Measurements from ENCODE around the gene TAS2R7.
"Not testable (repeated sequence)": the region's sequence is repeated elsewhere in the genome, so short reads cannot be mapped to it uniquely, and the experiment has no call there.

TAS2R7 gene

DNA sequence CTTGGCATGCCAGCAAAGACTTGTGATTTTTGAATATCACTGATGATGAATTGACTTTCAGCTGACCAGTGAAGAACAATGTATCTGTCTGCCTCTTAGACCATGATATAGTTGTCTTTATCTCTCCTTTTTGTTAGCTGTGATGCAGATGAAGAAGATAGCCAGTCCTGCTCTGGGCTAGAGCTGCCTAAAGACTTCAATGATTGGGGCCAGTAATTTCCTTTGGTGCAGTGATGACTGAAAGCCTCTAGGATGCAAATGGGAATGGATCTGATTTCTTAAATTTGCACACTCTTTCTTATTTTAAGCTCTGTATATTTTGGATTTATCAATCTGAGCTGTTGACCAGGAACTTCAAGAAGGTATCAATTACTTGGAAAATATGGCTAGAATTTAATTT lies 7.6 kb upstream of the TAS2R7 start, which contains the start of gene TAS2R9:
TAS2R9 (minus strand) TSS at position 101 of the 400 bp plus-strand sequence; CDS start at position 8, 93 bp downstream.
- no peaks in the 10 kb centered on the region for H3K9me3 ChIP-seq (ENCODE audit: control insufficient read depth in 2 of 2, low read length in 2 of 2)
- H3K27ac ChIP-seq (ENCODE audit: low read depth in 2 of 2, low read length in 2 of 2), result no peak within 1 kb of the TSS
- no peak within 1 kb of the TSS for H3K4me3 ChIP-seq (ENCODE audit: low read length in 2 of 2)
- H3K4me1 ChIP-seq (ENCODE audit: control insufficient read depth in 2 of 2, insufficient read depth in 2 of 2, low read length in 2 of 2), result no peaks in the 10 kb centered on the region
- no peaks in the 10 kb centered on the region for H3K27me3 ChIP-seq (ENCODE audit: control insufficient read depth in 2 of 2, insufficient read depth in 2 of 2, low read length in 2 of 2)
- H3K9ac ChIP-seq (ENCODE audit: low read depth in 1 of 2, low read length in 2 of 2), result no peak within 1 kb of the TSS
- no peaks in the 10 kb centered on the region for H3K36me3 ChIP-seq (ENCODE audit: control insufficient read depth in 2 of 2, insufficient read depth in 2 of 2, low read length in 2 of 2)

DNA sequence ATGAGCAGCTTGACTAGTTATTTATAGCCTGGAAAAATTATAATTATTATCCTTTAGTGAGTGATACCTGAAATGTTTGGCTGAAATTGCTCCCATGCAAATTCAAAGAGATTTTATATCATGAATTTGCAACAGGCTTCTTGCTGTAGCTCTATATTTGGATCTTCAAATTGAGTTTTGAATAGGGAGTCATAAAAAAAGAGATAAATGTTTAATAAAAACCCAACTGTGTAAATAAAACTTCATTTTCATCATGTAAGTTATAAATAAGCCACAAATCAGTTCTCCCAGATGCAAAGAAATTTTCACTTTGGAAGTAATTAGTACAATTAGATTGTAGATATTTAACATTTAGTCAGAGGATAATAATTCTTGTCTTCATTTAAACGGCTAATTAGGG lies 4.8 kb upstream of the TAS2R7 start, which contains the start of gene TAS2R8:
TAS2R8 (minus strand) TSS at position 101 of the 400 bp plus-strand sequence. CDS start 306 bp downstream, outside the sequence.
- no peak within 1 kb of the TSS for H3K27ac ChIP-seq (ENCODE audit: low read depth in 2 of 2, low read length in 2 of 2)
- no peaks in the 10 kb centered on the region for H3K4me1 ChIP-seq (ENCODE audit: control insufficient read depth in 2 of 2, insufficient read depth in 2 of 2, low read length in 2 of 2)
- H3K9me3 ChIP-seq (ENCODE audit: control insufficient read depth in 2 of 2, low read length in 2 of 2), result no peaks in the 10 kb centered on the region
- no peak within 1 kb of the TSS for H3K4me3 ChIP-seq (ENCODE audit: low read length in 2 of 2)
- no peak within 1 kb of the TSS for H3K9ac ChIP-seq (ENCODE audit: low read depth in 1 of 2, low read length in 2 of 2)
- no peaks in the 10 kb centered on the region for H3K27me3 ChIP-seq (ENCODE audit: control insufficient read depth in 2 of 2, insufficient read depth in 2 of 2, low read length in 2 of 2)
- no peaks in the 10 kb centered on the region for H3K36me3 ChIP-seq (ENCODE audit: control insufficient read depth in 2 of 2, insufficient read depth in 2 of 2, low read length in 2 of 2)

DNA sequence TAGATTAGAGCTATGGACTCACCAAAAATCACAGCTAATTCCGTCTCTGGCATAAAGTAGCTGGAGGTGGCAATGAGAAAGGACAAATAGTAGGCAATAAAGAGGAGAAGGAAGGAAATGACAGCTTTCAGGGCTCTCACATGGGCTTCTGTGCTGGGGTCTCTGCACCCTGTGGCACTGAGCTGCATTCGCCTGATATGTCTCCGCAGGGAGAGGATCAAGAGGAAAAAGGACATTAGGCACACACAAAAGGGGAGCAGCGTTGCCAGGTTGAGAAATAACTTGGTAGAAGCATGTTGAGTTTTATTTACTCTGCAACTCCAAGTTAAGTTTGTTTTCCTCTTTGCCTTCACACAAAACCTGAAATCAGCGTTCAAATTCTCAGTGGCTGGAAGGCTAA lies 686 bp downstream of the TAS2R7 start:
- Histone ChIP-seq H3K4me1 (ENCODE audit: control insufficient read depth in 2 of 2, insufficient read depth in 2 of 2, low read length in 2 of 2) (no peaks in the 10 kb centered on the region), H3K9me3 (ENCODE audit: control insufficient read depth in 2 of 2, low read length in 2 of 2) (no peaks in the 10 kb centered on the region), H3K9ac (ENCODE audit: low read depth in 1 of 2, low read length in 2 of 2) (no peak overlapping the region), H3K27me3 (ENCODE audit: control insufficient read depth in 2 of 2, insufficient read depth in 2 of 2, low read length in 2 of 2) (no peaks in the 10 kb centered on the region), H3K27ac (ENCODE audit: low read depth in 2 of 2, low read length in 2 of 2) (no peak overlapping the region), H3K4me3 (ENCODE audit: low read length in 2 of 2) (no peak overlapping the region), H3K36me3 (ENCODE audit: control insufficient read depth in 2 of 2, insufficient read depth in 2 of 2, low read length in 2 of 2) (no peaks in the 10 kb centered on the region)

DNA sequence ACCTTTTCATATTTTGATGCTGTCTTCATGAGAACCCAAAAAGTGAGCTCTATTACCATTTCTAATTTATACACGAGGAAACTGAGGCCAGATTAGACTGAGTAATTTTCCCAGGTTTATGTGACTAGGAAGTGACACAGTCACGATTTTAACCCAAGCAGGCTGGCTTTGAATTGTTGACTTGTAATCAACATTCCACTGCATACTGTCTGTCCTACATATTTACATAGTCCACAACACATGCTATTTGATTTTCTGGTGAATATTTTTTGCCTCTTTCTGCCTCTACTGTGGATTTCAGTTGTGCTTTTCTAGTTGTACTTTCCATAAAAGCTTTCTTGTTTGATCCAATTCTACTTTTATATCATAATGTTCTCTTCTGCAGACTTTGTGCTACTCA lies 8.2 kb downstream of the TAS2R7 start:
- H3K27me3 ChIP-seq (ENCODE audit: control insufficient read depth in 2 of 2, insufficient read depth in 2 of 2, low read length in 2 of 2), result no peaks in the 10 kb centered on the region
- no peak overlapping the region for H3K4me3 ChIP-seq (ENCODE audit: low read length in 2 of 2)
- no peak overlapping the region for H3K9ac ChIP-seq (ENCODE audit: low read depth in 1 of 2, low read length in 2 of 2)
- no peaks in the 10 kb centered on the region for H3K36me3 ChIP-seq (ENCODE audit: control insufficient read depth in 2 of 2, insufficient read depth in 2 of 2, low read length in 2 of 2)
- no peak overlapping the region for H3K27ac ChIP-seq (ENCODE audit: low read depth in 2 of 2, low read length in 2 of 2)
- no peaks in the 10 kb centered on the region for H3K4me1 ChIP-seq (ENCODE audit: control insufficient read depth in 2 of 2, insufficient read depth in 2 of 2, low read length in 2 of 2)
- H3K9me3 ChIP-seq (ENCODE audit: control insufficient read depth in 2 of 2, low read length in 2 of 2), result no peaks in the 10 kb centered on the region

DNA sequence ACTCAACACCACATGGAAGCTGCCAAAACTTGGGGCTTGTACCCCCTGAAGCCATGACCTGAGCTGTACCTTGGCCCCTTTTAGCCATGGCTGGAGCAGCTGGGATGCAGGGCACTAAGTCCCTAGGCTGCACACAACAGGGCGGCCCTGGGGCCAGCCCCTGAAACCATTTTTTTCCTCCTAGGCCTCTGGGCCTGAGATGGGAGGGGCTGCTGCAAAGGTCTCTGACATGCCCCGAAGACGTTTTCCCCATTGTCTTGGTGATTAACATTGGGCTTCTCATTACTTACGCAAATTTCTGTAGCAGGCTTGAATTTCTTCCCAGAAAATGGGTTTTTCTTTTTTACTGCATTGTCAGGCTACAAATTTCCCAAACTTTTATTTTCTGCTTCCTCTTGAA lies 10.7 kb downstream of the TAS2R7 start:
- not testable (repeated sequence) for H3K4me1 ChIP-seq (ENCODE audit: control insufficient read depth in 2 of 2, insufficient read depth in 2 of 2, low read length in 2 of 2); H3K36me3 ChIP-seq (ENCODE audit: control insufficient read depth in 2 of 2, insufficient read depth in 2 of 2, low read length in 2 of 2); H3K9ac ChIP-seq (ENCODE audit: low read depth in 1 of 2, low read length in 2 of 2); H3K27ac ChIP-seq (ENCODE audit: low read depth in 2 of 2, low read length in 2 of 2); H3K27me3 ChIP-seq (ENCODE audit: control insufficient read depth in 2 of 2, insufficient read depth in 2 of 2, low read length in 2 of 2); H3K4me3 ChIP-seq (ENCODE audit: low read length in 2 of 2); H3K9me3 ChIP-seq (ENCODE audit: control insufficient read depth in 2 of 2, low read length in 2 of 2)

DNA sequence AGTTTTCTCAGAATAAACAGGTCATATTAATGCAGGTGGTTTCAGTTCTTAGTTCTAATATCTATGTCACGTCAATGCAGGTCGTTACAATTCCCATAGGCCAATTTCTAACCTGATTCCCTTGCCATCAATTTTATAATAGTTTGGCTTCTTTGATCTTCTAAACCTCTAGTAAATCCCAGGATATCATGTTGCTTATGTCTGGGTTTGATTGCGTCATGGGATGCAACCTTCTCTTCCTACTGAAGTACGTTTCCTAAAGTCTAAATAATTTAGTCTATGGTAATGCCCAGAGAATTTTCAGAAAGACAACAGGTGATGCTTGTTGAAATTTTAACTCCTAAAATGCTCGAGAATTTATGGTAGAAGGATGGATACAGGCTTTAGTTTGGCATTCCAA lies 19.2 kb downstream of the TAS2R7 start:
- Histone ChIP-seq H3K27ac (ENCODE audit: low read depth in 2 of 2, low read length in 2 of 2) (no peak overlapping the region), H3K27me3 (ENCODE audit: control insufficient read depth in 2 of 2, insufficient read depth in 2 of 2, low read length in 2 of 2) (peaks cover 0 to 2% of the 10 kb centered on the region in 2 donors), H3K9ac (ENCODE audit: low read depth in 1 of 2, low read length in 2 of 2) (no peak overlapping the region), H3K4me3 (ENCODE audit: low read length in 2 of 2) (no peak overlapping the region), H3K9me3 (ENCODE audit: control insufficient read depth in 2 of 2, low read length in 2 of 2) (no peaks in the 10 kb centered on the region), H3K4me1 (ENCODE audit: control insufficient read depth in 2 of 2, insufficient read depth in 2 of 2, low read length in 2 of 2) (no peaks in the 10 kb centered on the region), H3K36me3 (ENCODE audit: control insufficient read depth in 2 of 2, insufficient read depth in 2 of 2, low read length in 2 of 2) (no peaks in the 10 kb centered on the region)

DNA sequence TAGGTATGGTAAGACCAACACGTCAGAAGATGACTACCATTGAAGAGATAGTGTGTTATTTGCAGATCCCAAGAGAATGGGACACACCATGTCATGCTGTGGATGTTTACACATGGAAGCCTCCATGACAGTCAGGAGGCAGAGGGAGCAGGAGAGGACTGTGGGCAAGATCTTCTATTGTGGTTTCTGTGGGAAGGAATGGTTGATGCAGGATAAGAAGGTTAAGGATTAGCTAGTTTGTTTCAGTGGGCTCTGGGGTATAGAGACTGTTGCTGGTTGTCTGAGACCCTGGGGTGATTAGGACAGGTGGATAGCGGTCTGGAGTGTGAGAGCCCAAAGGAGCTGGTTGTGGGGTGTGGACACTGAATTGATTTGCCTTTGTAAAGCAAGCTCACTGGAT lies 23.3 kb downstream of the TAS2R7 start:
- H3K9ac ChIP-seq (ENCODE audit: low read depth in 1 of 2, low read length in 2 of 2), result no peak overlapping the region
- H3K27ac ChIP-seq (ENCODE audit: low read depth in 2 of 2, low read length in 2 of 2), result no peak overlapping the region
- peaks cover 0 to 2% of the 10 kb centered on the region in 2 donors for H3K27me3 ChIP-seq (ENCODE audit: control insufficient read depth in 2 of 2, insufficient read depth in 2 of 2, low read length in 2 of 2)

DNA sequence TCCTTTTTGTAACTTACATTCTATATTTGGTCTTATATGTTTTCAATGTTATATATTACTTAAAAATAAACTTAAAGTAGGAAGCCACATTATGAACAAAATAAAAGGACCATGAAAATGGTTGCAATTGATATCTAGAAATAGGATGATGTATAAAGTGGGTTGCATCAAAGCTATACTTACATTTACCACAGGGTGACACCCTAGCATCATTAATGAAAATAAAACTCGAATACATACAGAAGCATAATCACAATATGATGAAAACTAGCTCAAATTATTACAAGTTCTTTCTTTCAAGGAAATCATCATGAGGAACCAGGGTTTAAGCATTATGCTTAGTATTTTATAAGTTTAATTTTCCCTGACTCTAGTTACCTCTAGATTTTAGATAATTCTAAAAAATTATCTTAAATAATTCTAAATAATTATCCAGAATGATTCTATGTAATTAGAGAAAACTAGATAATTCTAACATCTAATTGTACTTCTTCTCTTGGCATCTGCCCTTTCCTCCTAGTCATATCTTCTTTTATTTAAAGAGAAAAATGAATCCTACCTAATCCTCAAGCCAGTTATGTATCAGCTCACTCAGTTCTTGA lies 31.2 kb downstream of the TAS2R7 start:
- H3K9ac ChIP-seq (ENCODE audit: low read depth in 1 of 2, low read length in 2 of 2), result no peak overlapping the region
- no peaks in the 10 kb centered on the region for H3K4me1 ChIP-seq (ENCODE audit: control insufficient read depth in 2 of 2, insufficient read depth in 2 of 2, low read length in 2 of 2)
- H3K27ac ChIP-seq (ENCODE audit: low read depth in 2 of 2, low read length in 2 of 2), result no peak overlapping the region
- no peaks in the 10 kb centered on the region for H3K9me3 ChIP-seq (ENCODE audit: control insufficient read depth in 2 of 2, low read length in 2 of 2)
- H3K27me3 ChIP-seq (ENCODE audit: control insufficient read depth in 2 of 2, insufficient read depth in 2 of 2, low read length in 2 of 2), result peaks cover 0 to 12% of the 10 kb centered on the region in 2 donors
- no peaks in the 10 kb centered on the region for H3K36me3 ChIP-seq (ENCODE audit: control insufficient read depth in 2 of 2, insufficient read depth in 2 of 2, low read length in 2 of 2)
- H3K4me3 ChIP-seq (ENCODE audit: low read length in 2 of 2), result no peak overlapping the region

More for the DNA sequence above, 23.3 kb downstream of the TAS2R7 start:
- Histone ChIP-seq H3K9me3 (ENCODE audit: control insufficient read depth in 2 of 2, low read length in 2 of 2) (no peaks in the 10 kb centered on the region), H3K4me1 (ENCODE audit: control insufficient read depth in 2 of 2, insufficient read depth in 2 of 2, low read length in 2 of 2) (no peaks in the 10 kb centered on the region), H3K36me3 (ENCODE audit: control insufficient read depth in 2 of 2, insufficient read depth in 2 of 2, low read length in 2 of 2) (no peaks in the 10 kb centered on the region), H3K4me3 (ENCODE audit: low read length in 2 of 2) (no peak overlapping the region)

DNA sequence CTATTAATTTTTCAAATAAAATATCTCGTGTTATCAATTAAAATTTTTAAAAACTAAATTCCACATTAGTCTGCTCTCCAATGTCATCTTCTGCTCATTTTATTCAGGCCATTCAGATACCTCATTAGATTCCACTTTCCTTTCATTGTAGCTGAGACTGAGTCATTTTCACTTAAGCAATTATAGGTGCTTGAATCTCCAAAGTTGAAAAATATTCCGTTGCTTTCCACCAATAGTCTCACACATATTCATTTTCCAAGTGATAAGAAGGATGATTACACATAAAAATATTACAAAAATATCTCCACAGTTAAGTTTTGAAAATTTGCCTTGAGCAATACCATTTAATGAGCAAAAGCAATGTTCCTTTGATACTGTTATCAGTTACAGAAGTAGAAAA lies 42.8 kb downstream of the TAS2R7 start:
- H3K36me3 ChIP-seq (ENCODE audit: control insufficient read depth in 2 of 2, insufficient read depth in 2 of 2, low read length in 2 of 2), result no peaks in the 10 kb centered on the region
- H3K4me1 ChIP-seq (ENCODE audit: control insufficient read depth in 2 of 2, insufficient read depth in 2 of 2, low read length in 2 of 2), result no peaks in the 10 kb centered on the region

DNA sequence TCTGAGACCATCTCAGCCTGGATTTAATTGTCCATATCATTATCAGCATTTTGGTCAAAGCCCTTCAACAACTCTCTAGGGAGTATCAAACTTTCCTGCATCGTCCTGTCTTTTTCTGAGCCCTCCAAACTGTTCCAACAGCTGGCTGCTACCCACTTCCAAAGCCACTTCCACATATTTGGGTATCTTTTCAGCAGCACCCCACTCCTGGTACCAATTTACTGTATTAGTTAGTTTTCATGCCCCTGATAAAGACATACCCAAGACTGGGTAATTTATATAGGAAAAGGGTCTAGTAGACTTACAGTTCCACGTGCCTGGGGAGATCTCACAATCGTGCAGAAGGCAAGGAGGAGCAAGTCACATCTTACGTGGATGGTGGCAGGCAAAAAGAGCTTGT lies 46.2 kb downstream of the TAS2R7 start:
- Histone ChIP-seq H3K27me3 (ENCODE audit: control insufficient read depth in 2 of 2, insufficient read depth in 2 of 2, low read length in 2 of 2) (no peaks in the 10 kb centered on the region), H3K4me1 (ENCODE audit: control insufficient read depth in 2 of 2, insufficient read depth in 2 of 2, low read length in 2 of 2) (no peaks in the 10 kb centered on the region), H3K4me3 (ENCODE audit: low read length in 2 of 2) (no peak overlapping the region), H3K27ac (ENCODE audit: low read depth in 2 of 2, low read length in 2 of 2) (no peak overlapping the region), H3K9ac (ENCODE audit: low read depth in 1 of 2, low read length in 2 of 2) (no peak overlapping the region), H3K9me3 (ENCODE audit: control insufficient read depth in 2 of 2, low read length in 2 of 2) (peaks cover 0 to 2% of the 10 kb centered on the region in 2 donors), H3K36me3 (ENCODE audit: control insufficient read depth in 2 of 2, insufficient read depth in 2 of 2, low read length in 2 of 2) (no peaks in the 10 kb centered on the region)

More for the DNA sequence above, 42.8 kb downstream of the TAS2R7 start:
- Histone ChIP-seq H3K27ac (ENCODE audit: low read depth in 2 of 2, low read length in 2 of 2) (no peak overlapping the region), H3K9ac (ENCODE audit: low read depth in 1 of 2, low read length in 2 of 2) (no peak overlapping the region), H3K4me3 (ENCODE audit: low read length in 2 of 2) (no peak overlapping the region), H3K9me3 (ENCODE audit: control insufficient read depth in 2 of 2, low read length in 2 of 2) (peaks cover 0 to 2% of the 10 kb centered on the region in 2 donors), H3K27me3 (ENCODE audit: control insufficient read depth in 2 of 2, insufficient read depth in 2 of 2, low read length in 2 of 2) (no peaks in the 10 kb centered on the region)
